Stimulated activated naive CD8-positive, alpha-beta T cell treated with anti-CD3 and anti-CD28 coated beads, Interleukin-15, amount 100 ng/mL, for 72 hours (primary cell): Measurements from ENCODE around the gene RETN.
"Not testable (repeated sequence)": the region's sequence is repeated elsewhere in the genome, so short reads cannot be mapped to it uniquely, and the experiment has no call there.

Experiments used
- ATAC-seq: fragments of 150-1000 bp; cut with Tn5 transposase; 2 replicates; pipeline ENCODE4 v1.10.0; 2021; ENCODE audit warnings: mild to moderate bottlenecking, moderate library complexity
- DNase-seq, 2 donors: peaks; one replicate each; pipeline ENCODE4 v3.0.0; 2021 to 2022
- H3K27ac Mint-ChIP-seq, 2 donors: one replicate each; pipeline ENCODE4 v1.8.0; 2022; ENCODE audit warnings: mild to moderate bottlenecking in 2 of 2, mixed read lengths in 2 of 2, moderate library complexity in 2 of 2
- H3K27me3 Mint-ChIP-seq: one replicate; pipeline ENCODE4 v1.8.0; 2022; ENCODE audit warnings: mixed read lengths
- H3K4me1 Mint-ChIP-seq: one replicate; pipeline ENCODE4 v1.8.0; 2022; ENCODE audit warnings: mild to moderate bottlenecking, mixed read lengths
- H3K4me3 Mint-ChIP-seq, 2 donors: one replicate each; pipeline ENCODE4 v1.8.0; 2022; ENCODE audit warnings: mild to moderate bottlenecking in 2 of 2, mixed read lengths in 2 of 2, moderate library complexity in 1 of 2
- H3K9me3 Mint-ChIP-seq, 2 donors: one replicate each; pipeline ENCODE4 v1.8.0; 2022; ENCODE audit warnings: mixed read lengths in 2 of 2

RETN gene

DNA sequence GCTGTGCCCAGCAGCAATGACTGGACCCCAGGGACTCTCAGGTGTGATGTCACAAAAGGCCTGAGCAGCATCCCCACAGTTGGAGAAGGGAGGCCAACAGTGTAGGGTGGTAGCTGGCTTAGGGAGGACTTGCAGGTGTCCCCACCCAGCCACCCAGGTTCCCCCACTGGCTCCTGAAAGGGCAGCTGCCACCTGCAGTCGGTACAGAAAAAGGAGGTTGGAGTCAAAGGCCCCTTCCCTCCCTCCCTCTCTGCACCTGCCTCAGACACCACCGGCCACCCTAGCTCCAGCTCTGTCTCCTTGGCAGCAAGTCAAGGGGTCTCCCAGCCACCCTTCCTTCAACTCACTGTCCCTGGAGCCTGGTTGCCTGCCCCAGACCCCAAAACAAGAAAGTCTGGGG lies 35.2 kb upstream of the RETN start, which contains the start of gene PCP2:
Gene PCP2, minus strand, starts transcription at position 22 of the 400 bp plus-strand sequence. CDS start 262 bp downstream, outside the sequence.
- no peaks in the 10 kb centered on the region for H3K27me3 Mint-ChIP-seq
- no peak within 1 kb of the TSS for H3K4me3 Mint-ChIP-seq
- no peak for DNase-seq
- ATAC-seq = no peak
- no peaks in the 10 kb centered on the region for H3K9me3 Mint-ChIP-seq
- peaks cover 88% of the 10 kb centered on the region for H3K4me1 Mint-ChIP-seq
- peak within 1 kb of the TSS in 1 of 2 donors; percentile 92 for H3K27ac Mint-ChIP-seq

DNA sequence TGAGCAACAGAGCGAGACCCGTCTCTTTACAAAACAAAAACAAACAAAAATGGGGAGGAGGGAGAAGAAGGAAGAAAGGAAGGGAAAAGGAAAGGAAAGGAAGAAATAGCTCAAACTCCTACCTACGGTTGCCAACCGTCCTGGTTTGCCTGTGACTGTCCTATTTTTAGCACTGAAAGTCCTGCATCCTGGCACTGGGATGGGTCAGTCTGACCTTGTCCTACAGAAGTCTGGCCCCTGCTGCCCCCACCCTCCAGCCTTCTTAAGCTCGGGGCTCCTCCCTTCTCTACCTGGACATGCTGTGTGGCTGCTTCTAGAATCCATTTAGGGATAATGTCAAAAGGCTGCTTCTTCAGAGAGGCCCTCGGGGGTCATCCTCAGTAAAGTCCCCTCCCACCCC lies 33.2 kb upstream of the RETN start:
- H3K27ac Mint-ChIP-seq = no peak overlapping the region
- ATAC-seq = no peak

DNA sequence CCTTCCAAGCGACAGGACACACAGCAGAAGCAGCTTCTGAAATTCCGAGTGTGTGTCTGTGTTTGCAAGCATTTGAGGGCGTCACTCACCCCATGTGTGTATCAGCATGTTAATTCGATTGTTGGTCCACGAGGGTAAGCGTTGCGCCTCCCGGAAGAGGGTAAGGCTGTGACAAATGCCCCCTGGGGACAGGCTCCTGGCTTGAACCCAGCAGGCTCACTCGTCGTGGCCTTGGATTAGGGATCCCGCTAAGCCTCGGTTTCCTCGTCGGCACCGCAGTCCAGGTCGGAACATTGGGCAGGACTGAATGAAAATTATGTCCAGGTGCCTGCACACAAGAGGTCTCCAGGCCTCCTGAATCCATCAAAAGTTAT lies 32.5 kb upstream of the RETN start:
- Mint-ChIP-seq H3K9me3 (peaks cover 6 to 9% of the 10 kb centered on the region in 2 donors), H3K4me3 (peak overlapping the region; percentile 90 to 93), H3K27ac (peak overlapping the region; percentile 63 to 98), H3K27me3 (no peaks in the 10 kb centered on the region), H3K4me1 (peaks cover 79% of the 10 kb centered on the region)
- DNase-seq (no peak), ATAC-seq (no peak)

More for the DNA sequence above, 33.2 kb upstream of the RETN start:
- peak overlapping the region in 1 of 2 donors; percentile 28 for H3K4me3 Mint-ChIP-seq
- peaks cover 6 to 9% of the 10 kb centered on the region in 2 donors for H3K9me3 Mint-ChIP-seq
- DNase-seq = no peak
- H3K4me1 Mint-ChIP-seq = peaks cover 85% of the 10 kb centered on the region
- H3K27me3 Mint-ChIP-seq = no peaks in the 10 kb centered on the region

DNA sequence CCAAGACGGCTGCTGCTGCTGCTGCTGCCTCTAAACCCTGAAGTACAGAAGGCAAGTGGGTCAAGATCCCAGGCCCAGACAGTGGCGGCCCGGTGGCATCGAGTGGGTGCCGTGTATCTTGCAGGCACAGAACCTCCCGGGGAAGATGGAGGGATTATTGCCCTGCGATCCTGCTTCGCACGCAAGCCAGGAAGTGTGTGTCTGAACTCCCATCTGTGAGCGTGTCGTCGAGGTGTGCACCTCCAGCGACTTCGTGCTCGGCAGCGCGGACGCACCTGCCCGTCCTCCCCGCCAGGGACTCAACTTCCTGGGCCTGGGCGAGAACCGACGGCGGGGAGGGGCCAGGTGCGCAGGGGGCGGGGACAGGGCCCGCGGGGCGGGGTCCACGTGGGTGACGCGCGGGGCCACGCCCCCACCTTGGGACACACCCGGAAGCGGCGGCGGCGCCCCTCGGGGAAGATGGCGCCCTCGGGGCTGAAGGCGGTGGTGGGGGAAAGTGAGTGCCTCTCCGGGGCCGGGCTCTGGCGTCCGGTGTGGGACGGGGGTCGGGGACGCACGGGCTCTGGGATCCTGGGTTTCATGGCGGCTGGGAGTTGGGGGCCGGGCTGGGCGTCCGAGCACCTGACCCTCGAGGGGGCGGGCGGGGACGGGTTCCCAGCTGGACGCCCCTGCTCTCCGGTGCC lies 32.0 kb upstream of the RETN start, which contains the start of gene STXBP2:
Gene STXBP2, plus strand, starts transcription at position 420 of the 683 bp plus-strand sequence. Its CDS starts 40 bp downstream, at position 460.
- ATAC-seq (peak; percentile 94), DNase-seq (peak; percentile 91 to 93)
- Mint-ChIP-seq H3K4me1 (peaks cover 74% of the 10 kb centered on the region), H3K9me3 (peaks cover 6 to 9% of the 10 kb centered on the region in 2 donors), H3K27ac (peak within 1 kb of the TSS; percentile 98 to 99), H3K27me3 (no peaks in the 10 kb centered on the region), H3K4me3 (peak within 1 kb of the TSS; percentile 90 to 93)

DNA sequence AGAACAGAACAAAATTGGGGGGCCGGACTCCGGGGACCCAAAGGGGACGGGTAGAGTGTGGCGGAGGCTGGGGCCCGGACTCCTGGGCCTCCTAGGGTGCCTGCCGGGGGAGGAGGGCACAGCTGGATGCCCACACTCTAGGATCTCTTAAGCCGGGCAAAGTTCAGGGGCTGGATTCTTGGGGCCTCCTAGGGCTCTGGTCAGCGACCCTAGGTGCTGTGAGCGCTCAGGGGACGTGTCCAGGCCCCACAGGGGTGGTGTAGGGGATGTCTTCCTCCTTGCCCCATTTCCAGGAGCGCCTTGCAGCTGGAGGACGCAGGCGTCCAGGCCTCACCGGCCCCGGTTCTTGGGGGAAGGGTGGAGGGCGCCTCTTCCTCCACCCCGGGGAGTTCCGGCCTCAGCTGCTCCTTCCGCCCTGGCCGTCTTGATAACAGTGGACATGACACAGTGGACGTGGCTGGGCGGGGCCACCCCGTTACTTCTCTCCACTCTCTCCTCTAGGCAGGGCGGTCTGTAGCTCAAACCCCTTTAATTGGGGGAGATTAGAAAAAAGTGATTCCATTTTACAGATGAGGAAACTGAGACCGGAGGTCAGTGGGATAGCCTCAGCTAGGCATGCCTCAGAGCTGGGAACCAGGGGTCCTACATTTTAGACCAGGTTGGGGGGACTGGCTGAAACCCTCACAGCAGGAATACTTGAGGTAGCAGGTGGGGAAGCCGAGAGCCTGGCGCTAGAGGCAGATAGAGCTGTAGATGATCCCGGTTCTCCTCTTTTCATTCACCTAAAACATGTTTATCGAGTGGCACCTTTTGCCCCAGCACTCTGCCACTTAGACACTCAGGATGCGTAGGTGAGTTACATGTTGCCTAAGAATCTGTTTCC lies 31.2 kb upstream of the RETN start:
- peak overlapping the region; percentile 90 to 93 for H3K4me3 Mint-ChIP-seq
- H3K4me1 Mint-ChIP-seq = peaks cover 69% of the 10 kb centered on the region
- no peaks in the 10 kb centered on the region for H3K27me3 Mint-ChIP-seq
- peak in 1 of 2 donors; percentile 35 for DNase-seq
- ATAC-seq = peak; percentile 50
- peaks cover 6 to 9% of the 10 kb centered on the region in 2 donors for H3K9me3 Mint-ChIP-seq
- peak overlapping the region; percentile 98 to 99 for H3K27ac Mint-ChIP-seq

DNA sequence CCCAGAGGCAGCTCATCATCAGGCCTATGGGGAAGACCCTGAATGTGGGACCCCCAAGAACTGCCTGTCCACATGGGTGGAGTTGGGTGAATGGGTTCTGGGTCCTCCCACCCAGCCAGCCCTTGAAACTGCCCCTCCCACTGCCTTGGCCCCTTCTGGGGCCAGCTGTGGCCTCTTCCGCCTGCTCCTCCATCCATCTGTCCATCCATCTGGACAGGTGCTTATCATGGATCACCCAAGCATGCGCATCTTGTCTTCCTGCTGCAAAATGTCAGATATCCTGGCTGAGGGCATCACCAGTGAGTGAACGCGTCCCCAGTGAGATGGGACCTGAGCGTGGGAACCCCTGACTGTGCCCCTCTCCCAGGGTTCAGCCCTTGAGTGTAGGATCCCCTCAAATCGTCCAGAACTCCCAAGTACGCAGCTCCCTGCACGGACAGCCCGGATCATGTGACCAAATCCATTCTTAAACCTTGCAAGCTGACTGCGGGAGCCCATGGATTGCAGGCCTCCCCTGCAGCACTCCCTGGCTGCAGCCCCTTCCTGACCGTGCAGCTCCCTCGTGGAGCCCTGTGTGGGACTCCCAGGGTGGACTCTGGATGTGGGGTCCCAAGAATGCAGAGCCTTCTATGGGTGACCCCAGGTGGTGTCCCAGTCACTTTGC lies 29.9 kb upstream of the RETN start:
- H3K9me3 Mint-ChIP-seq = peaks cover 6 to 9% of the 10 kb centered on the region in 2 donors
- no peaks in the 10 kb centered on the region for H3K27me3 Mint-ChIP-seq
- H3K4me3 Mint-ChIP-seq = peak overlapping the region in 1 of 2 donors; percentile 30
- peaks cover 61% of the 10 kb centered on the region for H3K4me1 Mint-ChIP-seq
- H3K27ac Mint-ChIP-seq = peak overlapping the region in 1 of 2 donors; percentile 19
- no peak for DNase-seq
- ATAC-seq = no peak

DNA sequence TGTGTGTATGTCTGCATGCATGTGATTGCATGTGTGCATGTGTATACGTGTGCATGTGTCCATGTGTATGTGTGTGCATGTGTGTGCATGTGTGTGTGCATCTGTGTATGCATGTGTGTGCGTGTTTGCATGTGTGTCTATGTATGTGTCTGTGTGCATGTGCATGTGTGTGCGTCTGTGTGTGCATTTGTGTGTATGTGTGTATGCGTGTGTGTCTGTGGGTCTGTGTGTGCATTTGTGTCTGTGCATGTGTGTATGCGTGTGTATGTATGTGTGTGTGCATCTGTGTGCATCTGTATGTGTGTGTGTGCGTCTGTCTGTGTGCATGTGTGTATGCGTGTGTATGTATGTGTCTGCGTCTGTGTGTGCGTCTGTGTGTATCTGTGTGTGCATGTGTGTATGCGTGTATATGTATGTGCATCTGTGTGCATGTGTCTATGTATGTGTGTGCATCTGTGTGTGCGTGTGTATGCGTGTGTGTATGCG lies 28.9 kb upstream of the RETN start:
- no peak overlapping the region for H3K4me3 Mint-ChIP-seq
- ATAC-seq = no peak
- H3K27ac Mint-ChIP-seq = no peak overlapping the region
- H3K4me1 Mint-ChIP-seq = peaks cover 57% of the 10 kb centered on the region
- DNase-seq = no peak
- peaks cover 6 to 9% of the 10 kb centered on the region in 2 donors for H3K9me3 Mint-ChIP-seq
- H3K27me3 Mint-ChIP-seq = no peaks in the 10 kb centered on the region

DNA sequence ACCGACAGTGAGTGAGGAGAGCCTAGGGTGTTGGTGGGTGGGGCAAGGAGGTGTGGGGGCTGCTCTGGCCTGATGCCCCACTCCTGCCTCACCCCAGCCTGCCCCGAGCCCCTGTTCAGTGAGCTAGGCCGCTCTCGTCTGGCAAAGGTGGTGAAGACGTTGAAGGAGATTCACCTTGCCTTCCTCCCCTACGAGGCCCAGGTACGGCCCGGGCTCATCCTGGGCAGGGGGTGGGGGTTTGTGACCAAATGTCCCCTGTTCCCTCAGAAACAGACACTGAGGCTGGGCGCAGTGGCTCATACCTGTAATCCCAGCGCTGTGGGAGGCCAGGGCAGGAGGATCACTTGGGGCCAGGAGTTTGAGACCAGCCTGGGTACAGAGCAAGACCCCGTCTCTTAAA lies 28.0 kb upstream of the RETN start:
- ATAC-seq = no peak
- Mint-ChIP-seq H3K27ac (no peak overlapping the region), H3K4me1 (peaks cover 48% of the 10 kb centered on the region), H3K27me3 (no peaks in the 10 kb centered on the region), H3K4me3 (no peak overlapping the region), H3K9me3 (peaks cover 6 to 9% of the 10 kb centered on the region in 2 donors)
- no peak for DNase-seq

DNA sequence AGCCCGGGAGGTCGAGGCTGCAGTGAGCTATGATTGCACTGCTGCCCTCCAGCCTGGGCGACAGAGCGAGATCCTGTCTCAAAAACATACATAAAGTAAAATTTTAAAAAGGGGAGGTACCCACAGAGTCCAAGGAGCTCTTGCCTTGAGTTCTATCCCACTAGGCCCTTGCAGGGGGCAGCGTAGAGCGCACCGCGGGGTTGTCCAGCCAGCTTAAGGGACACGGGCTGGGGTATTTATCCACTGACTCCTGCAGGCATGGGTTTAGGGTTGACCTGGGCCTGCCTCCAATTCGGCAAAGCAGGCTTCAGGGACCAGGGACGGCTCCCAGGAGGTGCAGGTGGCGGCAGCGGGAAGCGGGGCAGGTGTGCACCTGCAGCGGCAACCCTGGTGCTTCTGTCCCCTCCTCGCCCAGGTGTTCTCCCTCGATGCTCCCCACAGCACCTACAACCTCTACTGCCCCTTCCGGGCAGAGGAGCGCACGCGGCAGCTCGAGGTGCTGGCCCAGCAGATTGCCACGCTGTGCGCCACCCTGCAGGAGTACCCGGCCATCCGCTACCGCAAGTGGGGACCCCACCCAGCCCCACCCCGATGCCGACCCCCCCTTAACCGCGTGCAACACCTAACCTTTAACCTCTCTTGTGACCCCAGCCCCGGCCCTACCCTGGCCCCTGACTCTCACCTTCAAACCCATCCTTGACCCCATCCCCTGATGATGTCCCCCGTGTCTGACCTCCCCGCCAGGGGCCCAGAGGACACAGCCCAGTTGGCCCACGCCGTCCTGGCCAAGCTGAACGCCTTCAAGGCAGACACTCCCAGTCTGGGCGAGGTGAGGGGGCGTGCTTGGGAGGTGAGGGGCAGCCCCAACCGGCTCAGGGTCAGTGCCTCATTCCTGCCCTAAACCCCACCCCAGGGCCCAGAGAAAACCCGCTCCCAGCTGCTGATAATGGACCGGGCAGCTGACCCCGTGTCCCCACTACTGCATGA lies 27.3 kb upstream of the RETN start:
- ATAC-seq (no peak), DNase-seq (no peak)
- H3K4me3 Mint-ChIP-seq = no peak overlapping the region
- H3K9me3 Mint-ChIP-seq = peaks cover 6 to 9% of the 10 kb centered on the region in 2 donors
- no peaks in the 10 kb centered on the region for H3K27me3 Mint-ChIP-seq
- no peak overlapping the region for H3K27ac Mint-ChIP-seq
- H3K4me1 Mint-ChIP-seq = peaks cover 40% of the 10 kb centered on the region

DNA sequence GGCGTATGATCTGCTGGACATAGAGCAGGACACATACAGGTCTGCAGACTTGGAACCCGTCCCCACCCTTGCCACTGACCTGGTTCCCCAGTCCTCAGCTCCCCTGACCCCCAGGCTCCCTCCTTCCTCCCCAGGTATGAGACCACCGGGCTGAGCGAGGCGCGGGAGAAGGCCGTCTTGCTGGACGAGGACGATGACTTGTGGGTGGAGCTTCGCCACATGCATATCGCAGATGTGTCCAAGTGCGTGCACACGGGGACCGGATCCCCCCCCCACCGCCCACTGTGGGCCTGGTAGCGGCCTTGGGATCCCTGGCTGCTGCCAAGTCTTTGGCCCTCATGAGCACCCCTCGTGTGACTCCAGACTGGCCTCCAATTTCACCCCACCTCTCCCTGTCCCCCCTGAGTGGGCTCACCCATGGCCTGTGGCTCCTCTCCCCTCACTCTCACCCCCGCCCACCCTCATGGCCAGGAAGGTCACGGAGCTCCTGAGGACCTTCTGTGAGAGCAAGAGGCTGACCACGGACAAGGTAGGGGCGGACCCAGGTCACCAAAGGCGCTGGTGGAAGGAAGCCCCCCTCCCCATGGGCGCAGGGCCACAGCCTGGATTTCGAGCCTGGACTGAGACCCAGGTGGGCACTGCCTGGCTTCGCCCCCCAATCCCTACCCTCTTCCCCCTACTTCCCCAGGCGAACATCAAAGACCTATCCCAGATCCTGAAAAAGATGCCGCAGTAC lies 26.4 kb upstream of the RETN start:
- DNase-seq (no peak), ATAC-seq (no peak)
- H3K4me1 Mint-ChIP-seq = peaks cover 35% of the 10 kb centered on the region
- H3K27me3 Mint-ChIP-seq = no peaks in the 10 kb centered on the region
- no peak overlapping the region for H3K4me3 Mint-ChIP-seq
- H3K27ac Mint-ChIP-seq = peak overlapping the region in 1 of 2 donors; percentile 59
- peaks cover 6 to 9% of the 10 kb centered on the region in 2 donors for H3K9me3 Mint-ChIP-seq

DNA sequence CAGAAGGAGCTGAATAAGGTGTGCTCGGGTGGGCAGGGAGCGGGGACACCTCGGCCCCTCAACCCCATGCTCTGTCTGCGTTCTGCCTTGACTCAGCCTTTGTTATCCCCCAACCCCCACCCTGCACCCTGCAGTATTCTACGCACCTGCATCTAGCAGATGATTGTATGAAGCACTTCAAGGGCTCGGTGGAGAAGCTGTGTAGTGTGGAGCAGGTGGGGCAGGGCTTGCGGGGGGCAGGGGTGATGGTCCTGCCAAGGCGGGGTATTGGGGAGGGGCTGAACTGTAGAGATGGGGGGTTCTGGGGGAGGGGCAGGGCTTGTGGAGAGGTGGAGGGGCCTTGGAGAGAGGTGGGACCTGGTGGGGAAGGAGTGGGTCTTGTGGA lies 25.8 kb upstream of the RETN start:
- H3K9me3 Mint-ChIP-seq = peaks cover 6 to 9% of the 10 kb centered on the region in 2 donors
- ATAC-seq (no peak), DNase-seq (no peak)
- no peak overlapping the region for H3K4me3 Mint-ChIP-seq
- H3K27ac Mint-ChIP-seq = no peak overlapping the region
- peaks cover 29% of the 10 kb centered on the region for H3K4me1 Mint-ChIP-seq
- no peaks in the 10 kb centered on the region for H3K27me3 Mint-ChIP-seq

DNA sequence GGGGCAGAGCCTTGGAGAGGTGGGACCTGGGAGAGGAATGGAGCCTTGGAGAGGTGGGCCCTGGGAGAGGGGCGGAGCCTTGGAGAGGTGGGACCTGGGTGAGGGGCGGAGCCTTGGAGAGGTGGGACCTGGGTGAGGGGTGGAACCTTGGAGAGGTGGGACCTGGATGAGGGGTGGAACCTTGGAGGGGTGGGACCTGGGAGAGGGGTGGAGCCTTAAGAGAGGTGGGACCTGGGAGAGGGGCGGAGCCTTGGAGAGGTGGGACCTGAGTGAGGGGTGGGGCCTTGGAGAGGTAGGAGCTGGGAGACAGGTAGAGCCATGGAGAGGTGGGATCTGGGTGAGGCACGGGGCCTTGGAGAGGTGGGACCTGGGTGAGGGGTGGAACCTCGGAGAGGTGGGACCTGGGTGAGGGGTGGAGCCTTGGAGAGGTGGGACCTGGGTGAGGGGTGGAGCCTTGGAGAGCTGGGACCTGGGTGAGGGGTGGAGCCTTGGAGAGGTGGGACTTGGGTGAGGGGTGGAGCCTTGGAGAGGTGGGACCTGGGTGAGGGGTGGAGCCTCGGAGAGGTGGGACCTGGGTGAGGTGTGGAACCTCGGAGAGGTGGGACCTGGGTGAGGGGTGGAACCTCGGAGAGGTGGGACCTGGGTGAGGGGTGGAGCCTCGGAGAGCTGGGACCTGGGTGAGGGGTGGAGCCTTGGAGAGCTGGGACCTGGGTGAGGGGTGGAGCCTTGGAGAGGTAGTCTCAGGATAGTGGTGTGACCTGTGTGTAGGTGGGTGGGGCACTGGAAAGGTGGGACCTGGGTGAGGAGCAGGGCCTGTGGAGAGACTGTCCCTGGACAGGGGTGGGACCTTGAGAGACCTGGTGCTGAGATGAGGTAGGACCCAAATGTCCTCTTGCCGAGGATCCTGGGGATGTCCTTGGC lies 25.0 kb upstream of the RETN start:
- H3K27me3 Mint-ChIP-seq, DNase-seq, H3K4me3 Mint-ChIP-seq, ATAC-seq, H3K27ac Mint-ChIP-seq, H3K9me3 Mint-ChIP-seq: not testable (repeated sequence)
- peaks cover 21% of the 10 kb centered on the region for H3K4me1 Mint-ChIP-seq

DNA sequence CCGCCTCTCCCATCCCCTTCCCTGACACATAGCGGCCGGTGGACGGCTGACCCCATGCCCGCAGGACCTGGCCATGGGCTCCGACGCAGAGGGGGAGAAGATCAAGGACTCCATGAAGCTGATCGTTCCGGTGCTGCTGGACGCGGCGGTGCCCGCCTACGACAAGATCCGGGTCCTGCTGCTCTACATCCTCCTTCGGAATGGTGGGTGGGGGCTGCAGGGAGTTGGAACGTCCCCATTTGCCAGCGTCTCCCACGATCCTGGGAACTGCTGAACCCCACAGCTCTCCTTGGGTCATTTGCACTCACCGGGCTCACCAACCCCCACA lies 24.3 kb upstream of the RETN start:
- Mint-ChIP-seq H3K27ac (no peak overlapping the region), H3K4me1 (peaks cover 14% of the 10 kb centered on the region), H3K27me3 (no peaks in the 10 kb centered on the region), H3K9me3 (peaks cover 6 to 9% of the 10 kb centered on the region in 2 donors), H3K4me3 (no peak overlapping the region)
- ATAC-seq (no peak), DNase-seq (no peak)
